NCI-H2196 treated with DMSO at 0.1 percent for 48 hours (cell line): ENCODE measurements around the gene HTR6.

Source experiments
- DNase-seq: peaks from one replicate; lab custom pipeline; 2025; ENCODE audit not compliant: unreplicated experiment; lab: John Stamatoyannopoulos, UW

HTR6 gene

DNA sequence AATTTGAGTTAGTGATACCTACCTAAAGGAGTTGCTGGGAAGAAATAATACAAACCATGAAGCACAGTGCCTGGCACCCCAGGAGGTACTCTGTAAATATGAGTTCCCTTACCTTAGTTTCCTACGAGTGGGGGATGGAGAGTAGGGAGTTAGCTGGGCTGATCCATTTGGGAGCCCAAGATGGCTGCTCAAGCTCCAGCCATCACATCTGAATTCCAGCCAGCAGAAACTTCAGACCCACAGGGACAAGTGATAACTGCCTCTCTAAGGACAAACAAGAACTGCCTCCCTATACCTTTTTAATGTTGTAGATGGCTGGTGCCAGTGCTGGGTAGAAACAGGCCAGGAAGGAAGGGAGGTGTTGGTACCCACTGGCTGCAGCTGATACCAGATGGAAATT is 22.7 kb downstream of the HTR6 start:
- DNase-seq = no peak

DNA sequence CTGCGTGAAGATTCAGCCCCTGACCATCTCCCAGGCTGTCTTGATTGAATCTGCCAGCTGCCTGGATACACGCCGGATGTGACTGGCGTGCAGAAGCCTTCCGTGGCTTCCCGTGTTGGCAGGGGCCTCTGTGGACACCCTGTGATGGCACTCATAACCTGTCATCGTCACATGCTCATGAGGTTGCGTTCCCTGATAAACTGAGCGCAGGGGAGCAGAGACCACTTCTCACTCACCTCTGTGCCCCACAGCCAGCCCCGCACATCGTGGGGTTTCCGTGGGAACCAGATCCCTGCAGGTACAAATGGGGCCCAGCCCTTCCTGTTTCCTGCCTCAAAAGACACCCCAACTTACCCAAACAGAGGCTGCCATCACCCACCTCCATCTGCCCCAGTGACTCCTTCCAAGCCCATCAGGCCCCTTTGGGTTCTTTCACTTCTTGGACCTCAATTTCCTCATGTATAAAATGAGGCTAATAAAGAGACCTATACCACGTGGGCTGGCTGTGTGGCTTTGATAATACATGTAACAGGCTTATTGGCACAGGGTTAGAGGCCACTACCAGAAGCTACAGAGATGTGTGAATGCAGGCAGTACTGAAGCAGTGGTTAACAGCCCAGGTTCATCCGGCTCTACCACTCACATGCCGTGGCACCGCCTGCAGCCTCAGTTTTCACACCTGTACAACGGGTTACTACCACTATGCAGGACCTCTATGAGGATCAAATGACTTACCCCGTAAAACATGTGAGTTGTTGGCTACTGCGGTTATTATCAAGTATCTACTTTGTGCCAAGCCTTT is 23.6 kb downstream of the HTR6 start:
- DNase-seq = no peak

GRCh38 chr1:19689085-19689757 is 24.5 kb downstream of the HTR6 start:
- DNase-seq = no peak

GRCh38 chr1:19689856-19690255 is 25.2 kb downstream of the HTR6 start:
- no peak for DNase-seq

DNA sequence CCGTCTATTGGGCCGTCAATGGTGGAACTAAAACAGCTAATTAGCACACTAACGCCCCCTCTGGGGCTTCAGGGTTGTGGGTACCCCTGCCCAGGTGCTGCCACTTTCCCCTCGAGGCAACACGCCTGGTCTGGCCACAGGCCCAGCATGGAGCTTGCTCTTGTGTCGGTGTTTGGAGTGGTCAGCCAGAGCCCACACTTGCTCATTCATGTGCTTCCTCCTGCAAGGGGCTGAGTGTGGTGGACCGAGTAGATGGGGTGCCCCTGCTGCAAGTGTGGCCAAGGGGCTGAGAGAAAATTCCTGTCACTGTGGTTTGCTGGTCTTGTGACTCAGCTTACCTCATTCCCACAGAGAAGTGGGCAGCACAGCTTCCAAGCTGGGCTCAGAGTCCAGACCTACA is 25.7 kb downstream of the HTR6 start:
- no peak for DNase-seq

- no peak for DNase-seq
These were observed 29.6 kb downstream of the HTR6 start for GRCh38 chr1:19694298-19694697.

DNA sequence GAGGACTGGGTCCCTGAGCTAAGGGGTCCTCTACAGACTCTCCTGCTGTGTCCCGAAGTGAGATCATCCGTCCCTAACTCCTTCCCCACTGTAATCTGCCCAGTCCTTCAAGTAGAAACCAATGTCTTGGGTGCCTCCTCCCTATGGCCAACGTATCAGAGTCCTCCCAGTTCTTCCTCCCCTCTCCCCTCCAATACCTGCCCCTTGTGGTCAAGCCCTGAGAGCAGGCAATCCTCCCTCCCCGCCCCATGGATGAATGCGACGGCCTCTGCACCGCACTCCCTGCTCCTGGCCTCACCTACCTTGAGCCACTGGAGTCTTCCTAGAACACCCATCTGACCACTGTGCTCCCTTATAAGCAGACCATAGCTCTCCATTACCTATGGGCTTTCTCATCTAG is 31.1 kb downstream of the HTR6 start:
- DNase-seq = no peak

GRCh38 chr1:19696820-19697219 is 32.1 kb downstream of the HTR6 start:
- no peak for DNase-seq

DNA sequence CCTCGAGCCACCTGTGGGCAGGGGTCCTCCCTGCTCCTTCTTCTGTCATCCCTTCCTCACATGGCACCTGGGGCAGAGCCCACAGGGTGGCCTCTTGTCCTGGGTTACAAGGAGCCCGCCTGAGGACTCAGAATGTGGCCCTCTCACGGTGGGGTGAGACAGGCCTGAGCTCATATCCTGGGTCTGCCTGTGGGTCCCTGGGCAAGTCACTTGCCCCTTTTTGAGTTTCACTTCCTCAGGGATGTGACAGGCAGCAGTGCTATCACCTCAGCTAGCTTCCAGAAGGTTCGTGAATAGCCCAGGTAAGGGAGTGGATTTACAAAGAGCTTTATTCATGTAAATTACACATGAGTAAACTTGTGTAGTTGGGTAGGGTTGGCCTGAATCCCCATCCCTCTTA is 33.5 kb downstream of the HTR6 start:
- no peak for DNase-seq

DNA sequence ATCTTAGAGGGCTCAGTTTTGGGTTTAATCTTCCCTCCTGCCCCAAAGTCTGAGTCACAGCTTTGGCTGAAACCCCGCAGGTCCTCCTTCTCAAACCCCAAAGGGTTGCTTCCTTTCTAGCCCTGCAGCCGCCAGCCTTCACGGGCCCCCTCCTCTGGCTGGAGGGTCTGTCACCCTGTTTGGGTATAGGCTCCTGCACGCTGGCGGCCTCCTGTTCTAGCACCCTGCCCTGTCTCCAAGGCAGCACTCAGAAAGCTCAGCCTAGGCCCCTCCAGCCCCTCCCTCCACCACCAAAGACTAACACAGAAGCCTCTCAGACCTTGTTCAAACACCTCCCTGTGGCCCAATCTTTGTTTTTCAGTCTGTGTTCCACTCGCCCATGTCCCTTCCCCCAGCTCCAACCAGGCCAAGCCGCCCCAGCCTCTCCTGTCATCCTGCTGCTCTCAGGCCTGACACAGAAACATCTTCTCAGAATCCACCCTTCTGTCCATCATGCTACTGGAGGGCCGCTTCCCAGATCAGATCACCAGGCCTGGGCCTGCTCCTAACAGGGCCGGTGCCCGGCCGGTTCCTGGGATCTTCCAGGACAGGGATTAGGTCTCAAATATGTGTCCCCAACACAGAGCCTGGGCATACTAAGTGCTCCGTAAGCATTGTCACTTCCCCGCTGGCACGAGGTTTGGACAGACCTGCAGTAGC is 35.6 kb downstream of the HTR6 start:
- no peak for DNase-seq

DNA sequence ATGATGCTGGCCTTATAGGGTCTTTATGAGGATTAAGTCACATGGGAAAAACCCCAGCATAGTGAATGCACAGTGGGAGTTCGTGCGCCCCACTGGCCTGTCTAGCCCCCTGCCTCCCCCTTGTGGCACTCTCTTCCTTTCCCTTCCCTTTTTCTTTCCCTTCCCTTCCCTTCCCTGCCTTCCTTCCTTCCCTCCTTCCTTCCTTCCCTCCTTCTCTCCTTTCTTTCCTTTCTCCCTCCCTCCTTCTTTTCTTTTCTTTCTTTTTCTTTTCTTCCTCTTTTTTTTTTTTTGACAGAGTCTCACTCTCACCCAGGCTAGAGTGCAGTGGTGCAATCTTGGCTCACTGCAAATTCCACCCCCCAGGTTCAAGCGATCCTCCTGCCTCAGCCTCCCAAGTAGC is 38.6 kb downstream of the HTR6 start:
- no peak for DNase-seq

GRCh38 chr1:19704247-19705113 is 39.8 kb downstream of the HTR6 start:
- peak; percentile 68 for DNase-seq

GRCh38 chr1:19705464-19705863 is 40.8 kb downstream of the HTR6 start:
- DNase-seq = no peak

GRCh38 chr1:19706136-19706535 is 41.5 kb downstream of the HTR6 start:
- no peak for DNase-seq

- DNase-seq = no peak
These were observed 44.0 kb downstream of the HTR6 start for GRCh38 chr1:19708567-19709110.

DNA sequence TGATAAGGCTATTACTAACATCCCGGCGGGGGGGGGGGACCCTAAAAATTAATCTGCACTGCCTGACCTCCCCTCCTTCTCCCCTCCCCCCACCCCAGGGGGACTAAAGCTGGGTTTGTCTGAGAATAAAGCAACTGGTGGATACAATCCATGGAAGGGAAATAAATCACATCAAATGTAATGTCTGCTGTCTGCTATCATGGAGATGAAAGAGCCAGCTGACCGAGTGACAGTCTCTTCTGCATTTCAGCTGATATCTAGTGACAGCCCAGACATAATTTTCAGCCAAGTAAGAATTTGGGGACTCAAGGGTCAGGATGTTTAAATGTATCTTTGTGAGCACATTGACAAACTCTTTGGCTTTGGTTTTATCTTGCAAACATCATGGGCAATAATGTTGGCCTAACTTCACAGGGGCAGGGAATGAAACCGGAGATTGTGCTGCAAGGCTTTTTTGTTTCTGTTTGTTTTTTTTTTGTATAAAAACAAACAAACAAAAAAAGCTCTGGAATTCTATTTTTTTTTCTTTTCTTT is 44.7 kb downstream of the HTR6 start:
- DNase-seq = no peak

GRCh38 chr1:19710825-19711611 is 46.3 kb downstream of the HTR6 start:
- DNase-seq = no peak

- no peak for DNase-seq
These were observed 48.3 kb downstream of the HTR6 start for GRCh38 chr1:19712928-19713327.

DNA sequence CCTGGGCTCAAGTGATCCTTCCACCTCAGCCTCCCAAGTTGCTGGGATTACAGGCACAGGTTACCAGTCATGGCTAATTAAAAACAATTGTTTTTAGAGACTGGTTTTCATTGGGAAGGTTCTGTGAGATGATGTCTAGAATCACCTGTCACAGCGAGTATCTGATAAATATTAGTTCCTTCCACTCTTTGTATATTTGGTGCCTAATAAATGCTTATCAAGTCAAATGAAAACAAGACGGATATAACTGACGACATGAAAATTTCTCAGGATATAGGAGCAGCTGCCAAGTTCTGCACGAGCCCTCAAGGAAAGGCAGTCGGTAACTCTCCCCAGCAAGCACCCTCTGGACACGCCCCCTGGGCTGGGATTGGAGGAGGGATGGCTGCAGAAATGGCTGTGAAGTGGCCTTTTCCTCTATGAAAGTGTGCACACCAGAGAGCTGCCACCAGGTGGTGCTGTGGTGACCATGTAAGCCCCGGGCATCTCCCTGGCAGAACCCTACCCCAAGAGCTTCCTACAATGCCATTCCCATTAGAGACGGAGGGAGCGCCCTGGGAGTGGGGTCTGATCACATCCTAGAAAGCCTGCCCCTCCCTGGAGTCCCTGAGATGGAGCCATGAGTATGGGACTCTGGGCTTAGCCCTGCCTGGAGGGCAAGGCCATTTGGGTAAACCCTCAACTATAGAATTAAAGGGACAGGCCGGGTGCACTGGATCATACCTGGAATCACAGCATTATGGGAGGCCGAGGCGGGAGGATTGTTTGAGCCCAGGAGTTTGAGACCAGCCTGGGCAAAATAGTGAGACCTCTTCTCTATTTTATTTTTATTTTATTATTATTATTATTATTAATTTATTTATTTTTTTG is 50.9 kb downstream of the HTR6 start:
- DNase-seq = peak; percentile 95
